K562 (cell line): ENCODE measurements around the gene CRAT. TPM values are rescaled to one million over a fixed set of nuclear protein-coding genes. Genes with fewer than 3 reads are reported as not detected.
A peak's percentile ranks its signal among the peaks of the same experiment; 100 is the strongest.

Source experiments
- E2F3 ChIP-seq: fragments of 250-450 bp; sonication (Bioruptor Pico); IDR thresholded peaks from 2 replicates; pipeline ENCODE4 v1.4.0; 2020; ENCODE audit warnings: mild to moderate bottlenecking
- MLLT1 ChIP-seq, 2 experiments: fragments of 450-650 bp; IDR thresholded peaks; 2 replicates each; pipeline ENCODE4 v1.6.1; 2016
- PML ChIP-seq: IDR thresholded peaks from 2 replicates; pipeline ENCODE4 v1.6.1; 2012; ENCODE audit warnings: low read length, inconsistent platforms
- SMARCC2 ChIP-seq: fragments of 450-650 bp; IDR thresholded peaks from 2 replicates; pipeline ENCODE4 v1.6.1; 2017; ENCODE audit warnings: antibody characterized with exemption, moderate library complexity, mild to moderate bottlenecking, low read depth
- SREBF1 ChIP-seq: fragments of 150-350 bp; IDR thresholded peaks from 2 replicates; pipeline ENCODE4 v1.6.1; 2014; ENCODE audit warnings: antibody characterized with exemption, low read depth, low read length, borderline replicate concordance
- STAG1 ChIP-seq: sonication (generic); formaldehyde crosslinking; IDR thresholded peaks from 2 replicates; pipeline ENCODE4 v1.5.0; 2020; ENCODE audit warnings: missing genetic modification reagents, borderline replicate concordance
- ZNF318 ChIP-seq, 2 experiments: fragments of 450-650 bp; IDR thresholded peaks; 2 replicates each; pipeline ENCODE4 v1.6.1; 2016; ENCODE audit warnings: mild to moderate bottlenecking in 2 of 2, borderline replicate concordance in 1 of 2, low read depth in 1 of 2, moderate library complexity in 1 of 2
- polyA plus RNA-seq, 8 experiments: library from polyadenylated mRNA; depleted of rRNA in 4 of 8; stranded (reverse) in 5 of 8; unstranded in 3 of 8; fragments of >200 nt; fragmentation: Nextera tagmentation in 2 of 8; fragmentation: Illumina TruSeq in 1 of 8; extraction: Ambion mirVana in 2 of 8; extraction: Trizol in 1 of 8; gene quantifications; 2 replicates each; pipeline versions ENCODE4 v1.2.1 to v1.2.3, GENCODE V29; 2011 to 2014; ENCODE audit warnings: inconsistent platforms in 1 of 8, missing spikeins in 1 of 8
- total RNA-seq, 7 experiments: library from RNA; depleted of rRNA in 6 of 7; stranded (reverse); fragments of >200 nt in 6 of 7; fragmentation: Illumina TruSeq in 2 of 7; extraction: Trizol in 2 of 7; gene quantifications; 2 replicates each; pipeline versions ENCODE4 v1.2.1 to v1.2.3, GENCODE V29; 2011 to 2021; ENCODE audit warnings: low replicate concordance in 1 of 7
- TF ChIP-seq, protein P1 (sequence below): IDR thresholded peaks from 3 replicates; pipeline ENCODE4 v1.6.1; 2011; ENCODE audit warnings: borderline replicate concordance, mild to moderate bottlenecking, moderate library complexity; ENCODE audit not compliant: insufficient read length; ENCODE audit errors: extremely low read depth
- TF ChIP-seq, protein P2 (sequence below), 2 experiments: fragments of 150-350 bp in 1 of 2; IDR thresholded peaks; 2 replicates each; pipeline ENCODE4 v1.6.1; 2012 to 2016; ENCODE audit warnings: low read depth in 2 of 2, low read length in 2 of 2, mild to moderate bottlenecking in 1 of 2, moderate library complexity in 1 of 2

Gene CRAT
- total and polyA plus RNA-seq, 9 of the 15 experiments (the other 6 are each of a cell fraction or from before 2014, with no cell fraction given) = 0.20 to 13.8 (median 5.4) TPM

- TF ChIP-seq ZNF318 (IDR thresholded peaks at IDR 0.05; ENCODE audit: borderline replicate concordance in 1 of 2, low read depth in 1 of 2) = no peak
- TF ChIP-seq E2F3 = peak; percentile 87
- TF ChIP-seq SMARCC2 = no peak
- TF ChIP-seq PML = peak; percentile 75
- TF ChIP-seq, protein P1, sequence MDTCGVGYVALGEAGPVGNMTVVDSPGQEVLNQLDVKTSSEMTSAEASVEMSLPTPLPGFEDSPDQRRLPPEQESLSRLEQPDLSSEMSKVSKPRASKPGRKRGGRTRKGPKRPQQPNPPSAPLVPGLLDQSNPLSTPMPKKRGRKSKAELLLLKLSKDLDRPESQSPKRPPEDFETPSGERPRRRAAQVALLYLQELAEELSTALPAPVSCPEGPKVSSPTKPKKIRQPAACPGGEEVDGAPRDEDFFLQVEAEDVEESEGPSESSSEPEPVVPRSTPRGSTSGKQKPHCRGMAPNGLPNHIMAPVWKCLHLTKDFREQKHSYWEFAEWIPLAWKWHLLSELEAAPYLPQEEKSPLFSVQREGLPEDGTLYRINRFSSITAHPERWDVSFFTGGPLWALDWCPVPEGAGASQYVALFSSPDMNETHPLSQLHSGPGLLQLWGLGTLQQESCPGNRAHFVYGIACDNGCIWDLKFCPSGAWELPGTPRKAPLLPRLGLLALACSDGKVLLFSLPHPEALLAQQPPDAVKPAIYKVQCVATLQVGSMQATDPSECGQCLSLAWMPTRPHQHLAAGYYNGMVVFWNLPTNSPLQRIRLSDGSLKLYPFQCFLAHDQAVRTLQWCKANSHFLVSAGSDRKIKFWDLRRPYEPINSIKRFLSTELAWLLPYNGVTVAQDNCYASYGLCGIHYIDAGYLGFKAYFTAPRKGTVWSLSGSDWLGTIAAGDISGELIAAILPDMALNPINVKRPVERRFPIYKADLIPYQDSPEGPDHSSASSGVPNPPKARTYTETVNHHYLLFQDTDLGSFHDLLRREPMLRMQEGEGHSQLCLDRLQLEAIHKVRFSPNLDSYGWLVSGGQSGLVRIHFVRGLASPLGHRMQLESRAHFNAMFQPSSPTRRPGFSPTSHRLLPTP = no peak
- TF ChIP-seq MLLT1 (IDR thresholded peaks at IDR 0.05) = peak in 1 of 2 experiments; percentile 99; a peak in 2 of 4 replicates
- TF ChIP-seq, protein P2, sequence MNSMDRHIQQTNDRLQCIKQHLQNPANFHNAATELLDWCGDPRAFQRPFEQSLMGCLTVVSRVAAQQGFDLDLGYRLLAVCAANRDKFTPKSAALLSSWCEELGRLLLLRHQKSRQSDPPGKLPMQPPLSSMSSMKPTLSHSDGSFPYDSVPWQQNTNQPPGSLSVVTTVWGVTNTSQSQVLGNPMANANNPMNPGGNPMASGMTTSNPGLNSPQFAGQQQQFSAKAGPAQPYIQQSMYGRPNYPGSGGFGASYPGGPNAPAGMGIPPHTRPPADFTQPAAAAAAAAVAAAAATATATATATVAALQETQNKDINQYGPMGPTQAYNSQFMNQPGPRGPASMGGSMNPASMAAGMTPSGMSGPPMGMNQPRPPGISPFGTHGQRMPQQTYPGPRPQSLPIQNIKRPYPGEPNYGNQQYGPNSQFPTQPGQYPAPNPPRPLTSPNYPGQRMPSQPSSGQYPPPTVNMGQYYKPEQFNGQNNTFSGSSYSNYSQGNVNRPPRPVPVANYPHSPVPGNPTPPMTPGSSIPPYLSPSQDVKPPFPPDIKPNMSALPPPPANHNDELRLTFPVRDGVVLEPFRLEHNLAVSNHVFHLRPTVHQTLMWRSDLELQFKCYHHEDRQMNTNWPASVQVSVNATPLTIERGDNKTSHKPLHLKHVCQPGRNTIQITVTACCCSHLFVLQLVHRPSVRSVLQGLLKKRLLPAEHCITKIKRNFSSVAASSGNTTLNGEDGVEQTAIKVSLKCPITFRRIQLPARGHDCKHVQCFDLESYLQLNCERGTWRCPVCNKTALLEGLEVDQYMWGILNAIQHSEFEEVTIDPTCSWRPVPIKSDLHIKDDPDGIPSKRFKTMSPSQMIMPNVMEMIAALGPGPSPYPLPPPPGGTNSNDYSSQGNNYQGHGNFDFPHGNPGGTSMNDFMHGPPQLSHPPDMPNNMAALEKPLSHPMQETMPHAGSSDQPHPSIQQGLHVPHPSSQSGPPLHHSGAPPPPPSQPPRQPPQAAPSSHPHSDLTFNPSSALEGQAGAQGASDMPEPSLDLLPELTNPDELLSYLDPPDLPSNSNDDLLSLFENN (IDR thresholded peaks at IDR 0.05; ENCODE audit: low read depth in 2 of 2, low read length in 2 of 2) = no peak
- no peak for TF ChIP-seq SREBF1
- no peak for TF ChIP-seq STAG1 (CRISPR knock-in tag)
Observed at GRCh38 chr9:129080601-129081387, 29.8 kb downstream of the CRAT start, which contains the start of gene DOLPP1 (continued).
